Measurements from ENCODE around the gene HYPK.

HYPK gene, protein sequence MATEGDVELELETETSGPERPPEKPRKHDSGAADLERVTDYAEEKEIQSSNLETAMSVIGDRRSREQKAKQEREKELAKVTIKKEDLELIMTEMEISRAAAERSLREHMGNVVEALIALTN

DNA sequence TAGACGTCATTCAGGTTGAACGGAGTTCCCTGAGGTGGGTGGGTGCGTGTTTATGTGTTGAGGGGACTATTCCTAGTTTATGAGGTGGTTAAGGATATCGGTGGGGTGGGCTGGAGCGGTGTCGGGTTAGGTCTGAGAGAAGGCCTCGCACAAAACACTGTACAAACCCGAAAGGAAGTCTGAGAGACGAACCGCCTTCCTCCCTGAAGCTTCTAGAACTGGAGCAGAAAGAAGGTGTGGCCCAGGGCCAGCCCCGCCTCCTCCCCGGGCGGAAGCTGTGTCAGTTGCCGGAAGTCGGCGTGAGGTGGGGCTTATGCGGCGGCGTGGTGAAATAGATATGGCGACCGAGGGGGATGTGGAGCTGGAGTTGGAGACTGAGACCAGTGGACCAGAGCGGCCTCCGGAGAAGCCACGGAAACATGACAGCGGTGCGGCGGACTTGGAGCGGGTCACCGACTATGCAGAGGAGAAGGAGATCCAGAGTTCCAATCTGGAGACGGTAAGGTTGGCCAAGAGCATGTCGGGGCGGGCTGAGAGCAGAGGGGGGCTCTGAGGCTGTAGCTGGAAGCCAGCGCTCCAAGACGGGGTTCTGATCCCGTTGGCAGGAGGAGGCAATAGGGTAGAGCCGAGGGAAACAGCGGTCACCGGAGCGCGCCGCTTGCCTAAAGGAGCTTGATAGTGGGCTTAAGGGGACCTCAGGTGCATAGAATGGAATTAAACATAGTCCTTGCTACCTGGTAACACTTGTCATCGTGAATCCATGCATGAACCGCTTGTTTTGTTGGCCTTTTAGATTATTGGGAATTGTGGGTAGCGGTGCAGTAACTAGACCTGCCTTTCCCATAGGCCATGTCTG, at the start of gene HYPK:
TSS of gene HYPK (plus strand) at position 314 of the 856 bp plus-strand sequence. CDS start at position 338, 24 bp downstream.
- H3K9ac ChIP-seq (ENCODE audit: low read length) = peak within 1 kb of the TSS; percentile 58
- peaks cover 16% of the 10 kb centered on the region for H3K4me1 ChIP-seq (ENCODE audit: control insufficient read depth, low read depth, low read length)
- no peak within 1 kb of the TSS for H3K27ac ChIP-seq (ENCODE audit: low read length)
- H3K9me3 ChIP-seq (ENCODE audit: control insufficient read depth, low read depth, low read length) = no peaks in the 10 kb centered on the region
- no peaks in the 10 kb centered on the region for H3K27me3 ChIP-seq (ENCODE audit: control insufficient read depth, insufficient read depth, low read length)
- H3K36me3 ChIP-seq (ENCODE audit: control insufficient read depth, low read depth, low read length) = peaks cover 44% of the 10 kb centered on the region
- peak within 1 kb of the TSS; percentile 86 for H3K4me3 ChIP-seq (ENCODE audit: low read length)

DNA sequence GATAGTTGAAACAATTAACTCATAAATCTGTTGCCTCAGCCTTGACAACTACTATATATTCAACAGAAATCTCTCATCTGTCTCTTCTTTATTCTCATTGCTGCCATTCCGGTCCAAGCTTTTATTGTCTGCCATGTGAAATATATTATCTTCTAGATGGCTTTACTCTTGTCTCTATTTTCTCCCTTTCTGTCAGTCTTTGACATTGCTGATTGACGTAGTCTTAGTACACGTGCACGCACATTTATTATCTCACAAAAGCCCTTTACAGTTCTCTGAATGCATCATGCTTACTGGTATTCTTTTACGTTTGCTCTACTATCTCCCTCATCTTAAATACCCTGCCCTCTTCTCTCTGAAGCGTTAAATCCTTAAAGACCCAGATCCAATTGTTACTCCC, 48.5 kb upstream of the HYPK start:
- no peak overlapping the region for H3K4me3 ChIP-seq (ENCODE audit: low read length)

DNA sequence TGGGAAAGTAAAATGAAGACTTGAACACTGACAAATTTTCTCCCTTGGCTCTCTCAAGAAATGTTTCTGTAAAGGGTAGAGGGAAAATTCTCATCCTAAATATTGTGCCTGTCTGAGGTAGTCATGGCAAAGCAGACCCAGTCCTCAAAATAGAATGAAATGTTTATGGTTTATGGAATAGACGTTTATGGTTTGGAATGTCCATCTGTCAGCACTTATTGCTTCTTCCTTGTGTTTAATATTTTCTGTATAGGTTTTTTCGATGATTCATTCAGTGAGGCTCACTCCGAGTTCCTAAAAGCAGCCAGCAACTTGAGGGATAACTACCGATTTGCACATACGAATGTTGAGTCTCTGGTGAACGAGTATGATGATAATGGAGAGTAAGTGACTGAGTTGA, 37.6 kb upstream of the HYPK start:
- Histone ChIP-seq H3K27me3 (ENCODE audit: control insufficient read depth, insufficient read depth, low read length) (no peaks in the 10 kb centered on the region), H3K4me1 (ENCODE audit: control insufficient read depth, low read depth, low read length) (no peaks in the 10 kb centered on the region), H3K27ac (ENCODE audit: low read length) (no peak overlapping the region), H3K36me3 (ENCODE audit: control insufficient read depth, low read depth, low read length) (peaks cover 76% of the 10 kb centered on the region), H3K9me3 (ENCODE audit: control insufficient read depth, low read depth, low read length) (no peaks in the 10 kb centered on the region), H3K9ac (ENCODE audit: low read length) (no peak overlapping the region), H3K4me3 (ENCODE audit: low read length) (no peak overlapping the region)

More for the DNA sequence above, 48.5 kb upstream of the HYPK start:
- Histone ChIP-seq H3K27me3 (ENCODE audit: control insufficient read depth, insufficient read depth, low read length) (no peaks in the 10 kb centered on the region), H3K9ac (ENCODE audit: low read length) (no peak overlapping the region), H3K36me3 (ENCODE audit: control insufficient read depth, low read depth, low read length) (peaks cover 56% of the 10 kb centered on the region), H3K27ac (ENCODE audit: low read length) (no peak overlapping the region), H3K9me3 (ENCODE audit: control insufficient read depth, low read depth, low read length) (no peaks in the 10 kb centered on the region), H3K4me1 (ENCODE audit: control insufficient read depth, low read depth, low read length) (no peaks in the 10 kb centered on the region)

DNA sequence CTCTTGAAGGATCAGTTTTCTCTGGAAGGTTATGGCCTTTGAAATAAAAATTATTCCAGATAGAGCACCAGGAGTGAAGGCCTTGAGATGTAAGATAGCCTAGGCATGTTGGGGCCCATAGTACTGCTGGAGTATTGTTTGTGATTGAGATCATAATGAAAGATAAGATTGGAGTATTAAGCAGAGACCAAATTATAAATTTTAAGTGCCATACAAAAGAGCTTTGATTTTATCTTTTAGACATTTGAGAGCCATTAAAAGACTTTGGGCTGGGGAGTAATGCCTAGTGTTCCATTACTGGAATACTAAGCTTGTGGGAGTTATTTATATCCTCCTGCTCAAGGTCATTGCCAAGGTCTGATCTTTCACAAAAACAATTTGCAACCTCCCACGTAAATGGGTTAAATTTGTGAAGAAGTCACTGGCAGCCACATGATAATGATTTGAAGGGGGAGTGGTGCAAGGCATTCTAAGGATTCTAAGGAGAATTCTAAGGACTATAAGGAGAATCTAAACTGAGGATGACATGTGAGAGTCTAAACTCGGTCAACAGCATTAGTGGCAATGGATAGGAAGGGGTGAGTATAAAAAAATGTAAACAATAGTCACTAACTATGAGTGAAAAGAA, 36.5 kb upstream of the HYPK start:
- peaks cover 74% of the 10 kb centered on the region for H3K36me3 ChIP-seq (ENCODE audit: control insufficient read depth, low read depth, low read length)
- H3K4me1 ChIP-seq (ENCODE audit: control insufficient read depth, low read depth, low read length) = no peaks in the 10 kb centered on the region
- no peak overlapping the region for H3K27ac ChIP-seq (ENCODE audit: low read length)
- H3K27me3 ChIP-seq (ENCODE audit: control insufficient read depth, insufficient read depth, low read length) = no peaks in the 10 kb centered on the region
- no peak overlapping the region for H3K9ac ChIP-seq (ENCODE audit: low read length)
- no peak overlapping the region for H3K4me3 ChIP-seq (ENCODE audit: low read length)
- no peaks in the 10 kb centered on the region for H3K9me3 ChIP-seq (ENCODE audit: control insufficient read depth, low read depth, low read length)

DNA sequence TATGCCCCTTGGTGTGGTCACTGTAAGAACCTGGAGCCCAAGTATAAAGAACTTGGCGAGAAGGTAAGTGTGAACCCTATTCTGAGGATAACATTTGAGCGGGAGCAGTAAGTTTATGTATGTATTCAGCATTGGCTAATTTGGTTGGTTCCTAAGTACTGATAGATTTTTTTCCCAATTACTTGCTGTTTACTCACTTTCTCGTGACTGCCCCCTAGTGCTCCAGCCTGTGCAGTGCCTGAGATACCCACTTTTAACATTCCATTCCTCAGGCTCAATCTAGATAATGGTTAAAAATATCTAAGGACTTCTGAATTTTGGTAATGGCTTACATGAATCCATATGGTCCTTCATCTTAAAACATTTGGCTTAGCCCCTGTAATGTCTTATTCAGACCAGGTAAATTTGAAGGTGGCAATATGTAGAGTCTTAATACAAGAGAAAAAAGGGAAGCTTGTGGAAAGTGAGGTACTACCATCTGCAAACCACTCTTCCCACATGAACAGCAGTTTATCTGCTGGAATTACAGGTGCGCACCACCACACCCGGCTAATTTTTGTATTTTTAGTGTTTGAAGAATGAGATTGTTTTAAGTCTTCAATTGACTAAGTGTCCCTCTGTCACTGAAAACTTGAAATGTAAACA, 30.7 kb upstream of the HYPK start:
- H3K27ac ChIP-seq (ENCODE audit: low read length) = no peak overlapping the region
- no peak overlapping the region for H3K9ac ChIP-seq (ENCODE audit: low read length)
- no peaks in the 10 kb centered on the region for H3K4me1 ChIP-seq (ENCODE audit: control insufficient read depth, low read depth, low read length)
- H3K27me3 ChIP-seq (ENCODE audit: control insufficient read depth, insufficient read depth, low read length) = no peaks in the 10 kb centered on the region
- H3K9me3 ChIP-seq (ENCODE audit: control insufficient read depth, low read depth, low read length) = no peaks in the 10 kb centered on the region
- H3K4me3 ChIP-seq (ENCODE audit: low read length) = no peak overlapping the region
- H3K36me3 ChIP-seq (ENCODE audit: control insufficient read depth, low read depth, low read length) = peaks cover 83% of the 10 kb centered on the region

DNA sequence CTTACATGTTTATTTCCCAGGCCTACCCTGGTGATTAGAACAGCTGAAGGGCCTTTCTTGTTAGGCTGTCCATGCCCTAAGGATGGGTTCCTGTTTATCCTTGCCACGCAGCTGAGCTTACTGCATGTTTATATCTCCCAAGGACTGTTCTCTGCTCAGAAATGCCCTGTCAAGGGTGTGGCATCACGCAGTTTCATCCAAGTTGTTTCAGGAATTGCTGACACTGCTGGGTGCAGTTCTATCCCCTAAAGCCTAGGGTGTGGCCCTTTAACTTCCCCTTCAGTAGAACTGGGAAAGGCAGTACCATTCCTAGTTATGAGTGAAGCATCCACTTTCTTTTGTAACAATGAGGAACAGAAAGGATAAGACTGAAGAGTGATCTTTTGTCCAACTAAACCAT, 28.6 kb upstream of the HYPK start:
- peaks cover 6% of the 10 kb centered on the region for H3K27me3 ChIP-seq (ENCODE audit: control insufficient read depth, insufficient read depth, low read length)
- H3K4me1 ChIP-seq (ENCODE audit: control insufficient read depth, low read depth, low read length) = peaks cover 7% of the 10 kb centered on the region
- peaks cover 63% of the 10 kb centered on the region for H3K36me3 ChIP-seq (ENCODE audit: control insufficient read depth, low read depth, low read length)
- no peaks in the 10 kb centered on the region for H3K9me3 ChIP-seq (ENCODE audit: control insufficient read depth, low read depth, low read length)
- H3K27ac ChIP-seq (ENCODE audit: low read length) = no peak overlapping the region
- H3K4me3 ChIP-seq (ENCODE audit: low read length) = no peak overlapping the region
- H3K9ac ChIP-seq (ENCODE audit: low read length) = no peak overlapping the region

DNA sequence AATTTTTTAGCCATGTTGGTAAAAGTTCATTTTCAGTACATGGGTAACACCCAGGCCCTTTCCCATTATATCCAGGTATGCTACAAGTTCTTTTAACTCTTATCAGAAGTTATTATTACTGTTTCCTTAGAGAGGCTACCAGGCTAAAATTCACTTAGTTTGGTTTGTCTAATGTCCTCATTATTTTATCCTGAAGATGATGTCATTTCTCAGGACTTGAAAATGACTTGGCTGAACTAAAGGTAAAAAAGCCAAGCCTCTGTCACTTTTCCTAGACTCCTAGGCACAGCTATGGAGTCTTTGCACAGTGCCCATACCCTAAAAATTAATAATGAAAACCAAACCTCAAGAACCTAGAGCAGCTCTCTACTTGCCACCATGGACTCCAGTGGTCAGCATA, 27.8 kb upstream of the HYPK start:
- Histone ChIP-seq H3K9ac (ENCODE audit: low read length) (no peak overlapping the region), H3K4me1 (ENCODE audit: control insufficient read depth, low read depth, low read length) (peaks cover 7% of the 10 kb centered on the region), H3K9me3 (ENCODE audit: control insufficient read depth, low read depth, low read length) (no peaks in the 10 kb centered on the region), H3K36me3 (ENCODE audit: control insufficient read depth, low read depth, low read length) (peaks cover 60% of the 10 kb centered on the region), H3K4me3 (ENCODE audit: low read length) (no peak overlapping the region), H3K27ac (ENCODE audit: low read length) (no peak overlapping the region), H3K27me3 (ENCODE audit: control insufficient read depth, insufficient read depth, low read length) (peaks cover 6% of the 10 kb centered on the region)

DNA sequence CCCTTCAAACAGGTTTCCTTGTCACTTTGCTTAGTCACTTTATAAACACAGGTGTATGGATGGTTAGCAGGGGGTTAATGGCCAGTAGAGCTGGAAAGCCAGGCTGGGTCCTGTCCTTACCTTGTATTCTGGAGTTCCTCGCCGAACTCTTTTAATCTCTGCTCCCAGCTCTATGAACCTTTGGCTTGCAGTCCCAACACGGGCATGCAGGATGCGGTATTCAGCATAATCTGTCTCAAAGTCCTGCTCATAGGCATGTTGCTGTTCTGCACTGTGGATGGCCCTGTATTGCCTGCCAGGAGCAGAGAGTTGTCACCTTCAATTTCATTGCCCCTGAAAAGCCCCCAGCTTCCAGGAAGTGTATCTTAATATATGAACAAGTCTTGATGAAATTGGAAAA, 26.3 kb upstream of the HYPK start:
- Histone ChIP-seq H3K9me3 (ENCODE audit: control insufficient read depth, low read depth, low read length) (no peaks in the 10 kb centered on the region), H3K36me3 (ENCODE audit: control insufficient read depth, low read depth, low read length) (peaks cover 52% of the 10 kb centered on the region), H3K4me3 (ENCODE audit: low read length) (no peak overlapping the region), H3K27me3 (ENCODE audit: control insufficient read depth, insufficient read depth, low read length) (peaks cover 6% of the 10 kb centered on the region), H3K4me1 (ENCODE audit: control insufficient read depth, low read depth, low read length) (peaks cover 7% of the 10 kb centered on the region), H3K9ac (ENCODE audit: low read length) (no peak overlapping the region), H3K27ac (ENCODE audit: low read length) (no peak overlapping the region)

DNA sequence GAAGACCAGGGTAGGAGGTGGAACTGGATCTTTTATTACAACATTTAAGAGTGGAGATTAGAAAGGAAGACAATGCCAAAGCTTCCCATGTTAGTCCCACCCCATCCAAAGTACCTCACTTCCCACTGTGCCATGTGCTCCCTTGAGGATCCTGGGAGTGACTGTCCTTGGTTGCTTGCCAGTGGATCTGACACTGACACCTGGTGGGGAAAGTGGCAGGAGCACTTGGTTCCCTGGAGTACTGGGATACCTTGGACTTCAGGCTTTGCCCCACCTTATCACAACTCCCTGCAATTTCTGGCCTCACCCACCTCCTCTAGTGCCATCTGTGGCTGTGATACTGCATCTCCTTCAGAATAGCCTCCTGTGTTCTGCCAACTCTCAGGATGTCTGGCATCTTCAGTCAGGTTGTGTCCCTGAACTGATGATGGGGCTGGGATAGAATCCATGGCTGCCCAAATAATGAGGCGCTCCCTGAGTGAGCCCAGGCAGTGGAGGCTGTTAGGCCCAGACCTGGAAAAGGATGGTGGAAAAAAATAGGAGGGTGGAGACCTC, 24.9 kb upstream of the HYPK start:
- H3K9ac ChIP-seq (ENCODE audit: low read length) = no peak overlapping the region
- H3K27me3 ChIP-seq (ENCODE audit: control insufficient read depth, insufficient read depth, low read length) = peaks cover 6% of the 10 kb centered on the region
- H3K36me3 ChIP-seq (ENCODE audit: control insufficient read depth, low read depth, low read length) = peaks cover 38% of the 10 kb centered on the region
- no peak overlapping the region for H3K27ac ChIP-seq (ENCODE audit: low read length)
- H3K9me3 ChIP-seq (ENCODE audit: control insufficient read depth, low read depth, low read length) = no peaks in the 10 kb centered on the region
- peak overlapping the region; percentile 86 for H3K4me3 ChIP-seq (ENCODE audit: low read length)
- H3K4me1 ChIP-seq (ENCODE audit: control insufficient read depth, low read depth, low read length) = peaks cover 7% of the 10 kb centered on the region

DNA sequence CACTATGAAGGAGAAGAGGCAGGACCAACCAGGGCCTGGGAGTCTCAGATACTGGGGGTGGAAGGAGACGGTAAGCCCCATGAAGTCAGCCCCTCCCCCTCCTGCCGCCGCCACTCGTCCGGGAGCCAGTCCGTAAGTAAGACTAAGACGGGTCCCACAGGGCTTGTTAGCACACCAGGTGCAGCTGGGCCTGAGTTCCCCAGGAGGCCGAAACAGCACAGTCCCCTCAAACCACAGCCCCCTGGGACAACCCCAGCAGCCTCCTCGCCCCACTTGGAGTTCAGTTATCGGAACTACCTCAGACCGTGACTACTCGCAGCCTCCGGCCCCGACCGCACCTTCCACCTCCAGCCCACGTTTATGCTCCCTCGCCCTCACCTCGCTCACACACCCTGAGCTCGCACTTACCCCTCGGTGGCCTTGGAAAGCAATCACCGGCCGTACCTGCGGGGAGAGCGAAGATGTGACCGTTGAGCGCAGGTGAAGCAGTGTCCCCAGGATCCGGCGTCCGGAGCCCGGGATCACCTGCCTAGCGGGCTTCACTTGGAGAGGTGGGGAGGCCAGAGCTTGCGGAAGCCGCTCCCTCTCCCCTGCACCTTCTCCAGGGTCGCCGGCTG, 24.2 kb upstream of the HYPK start:
- peaks cover 6% of the 10 kb centered on the region for H3K27me3 ChIP-seq (ENCODE audit: control insufficient read depth, insufficient read depth, low read length)
- H3K4me3 ChIP-seq (ENCODE audit: low read length) = peak overlapping the region; percentile 86
- peaks cover 7% of the 10 kb centered on the region for H3K4me1 ChIP-seq (ENCODE audit: control insufficient read depth, low read depth, low read length)
- H3K27ac ChIP-seq (ENCODE audit: low read length) = no peak overlapping the region
- H3K36me3 ChIP-seq (ENCODE audit: control insufficient read depth, low read depth, low read length) = peaks cover 31% of the 10 kb centered on the region
- H3K9ac ChIP-seq (ENCODE audit: low read length) = peak overlapping the region; percentile 65
- no peaks in the 10 kb centered on the region for H3K9me3 ChIP-seq (ENCODE audit: control insufficient read depth, low read depth, low read length)

DNA sequence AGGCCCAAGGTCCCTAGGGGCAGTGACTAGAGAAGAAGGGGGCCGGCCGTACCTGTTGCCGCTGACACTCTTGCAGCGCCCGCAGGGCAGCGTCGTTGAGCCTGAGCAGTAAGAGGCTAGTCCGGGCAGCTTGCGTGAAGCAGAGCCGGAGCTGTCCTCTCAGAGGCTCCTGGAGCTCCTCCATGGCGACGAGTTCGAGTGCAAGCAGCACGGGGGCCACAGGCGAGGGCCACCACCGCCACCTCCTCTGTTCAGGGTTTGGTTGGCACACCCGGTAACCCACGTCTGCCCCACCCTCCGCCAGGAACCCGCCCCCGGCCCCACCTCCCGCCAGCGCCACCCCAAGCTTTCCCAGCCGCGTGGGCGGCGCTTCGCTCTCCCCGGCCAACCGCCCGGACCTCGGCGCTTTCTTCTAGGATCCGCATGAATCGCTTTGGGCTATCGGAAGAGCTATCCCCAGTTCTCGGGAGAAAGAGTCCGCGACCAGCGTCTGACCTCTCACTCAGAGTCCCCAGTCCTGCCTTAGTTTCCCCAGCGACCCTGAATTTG, 23.6 kb upstream of the HYPK start, which contains the start of gene ELL3:
TSS of gene ELL3 (minus strand) at position 249 of the 549 bp plus-strand sequence. CDS start at position 184, 65 bp downstream.
- Histone ChIP-seq H3K9me3 (ENCODE audit: control insufficient read depth, low read depth, low read length) (no peaks in the 10 kb centered on the region), H3K27ac (ENCODE audit: low read length) (no peak within 1 kb of the TSS), H3K4me3 (ENCODE audit: low read length) (peak within 1 kb of the TSS; percentile 86), H3K4me1 (ENCODE audit: control insufficient read depth, low read depth, low read length) (peaks cover 7% of the 10 kb centered on the region), H3K27me3 (ENCODE audit: control insufficient read depth, insufficient read depth, low read length) (peaks cover 6% of the 10 kb centered on the region), H3K36me3 (ENCODE audit: control insufficient read depth, low read depth, low read length) (peaks cover 25% of the 10 kb centered on the region), H3K9ac (ENCODE audit: low read length) (peak within 1 kb of the TSS; percentile 65)
